HepG2 (cell line): ENCODE data around the gene GYS1. TPM values are rescaled to one million over a fixed set of nuclear protein-coding genes. Genes with fewer than 3 reads are reported as not detected.

Experiments
- AGO2 ChIP-seq: fragments of 200-400 bp; formaldehyde crosslinking; optimal IDR thresholded peaks from 2 replicates; pipeline ENCODE3; 2017; ENCODE audit warnings: mild to moderate bottlenecking, low read depth, low read length, moderate library complexity
- NR2F6 ChIP-seq, 2 experiments: IDR thresholded peaks; 2 replicates each; pipeline ENCODE4 v1.6.1; 2016; ENCODE audit warnings: antibody characterized with exemption in 1 of 2, mild to moderate bottlenecking in 1 of 2
- RCOR2 ChIP-seq: IDR thresholded peaks from 2 replicates; pipeline ENCODE4 v1.6.1; 2016; ENCODE audit warnings: missing biosample characterization, missing genetic modification reagents
- SKI ChIP-seq: fragments of 450-650 bp; IDR thresholded peaks from one replicate; pipeline ENCODE4 v1.6.1; 2018; ENCODE audit warnings: mild to moderate bottlenecking; ENCODE audit not compliant: partially characterized antibody
- SSRP1 ChIP-seq: IDR thresholded peaks from 2 replicates; pipeline ENCODE4 v1.6.1; 2016; ENCODE audit warnings: control low read depth
- TARDBP ChIP-seq: sonication (generic); formaldehyde crosslinking; IDR thresholded peaks from 2 replicates; pipeline ENCODE4 v1.8.0; 2022; ENCODE audit warnings: mild to moderate bottlenecking, missing genetic modification reagents
- ZMYM2 ChIP-seq: sonication (generic); formaldehyde crosslinking; IDR thresholded peaks from 2 replicates; pipeline ENCODE4 v1.8.0; 2022; ENCODE audit warnings: mild to moderate bottlenecking, missing genetic modification reagents
- ZMYM3 ChIP-seq: sonication (generic); formaldehyde crosslinking; IDR thresholded peaks from 2 replicates; pipeline ENCODE4 v1.5.1; 2020; ENCODE audit warnings: mild to moderate bottlenecking, missing genetic modification reagents
- ZNF362 ChIP-seq: sonication (generic); formaldehyde crosslinking; IDR thresholded peaks from 2 replicates; pipeline ENCODE4 v1.4.0; 2020; ENCODE audit warnings: missing genetic modification reagents, mild to moderate bottlenecking, borderline replicate concordance
- ZNF460 ChIP-seq: sonication (generic); formaldehyde crosslinking; IDR thresholded peaks from 2 replicates; pipeline ENCODE4 v1.5.1; 2020; ENCODE audit warnings: missing genetic modification reagents, mild to moderate bottlenecking, borderline replicate concordance
- ZNF543 ChIP-seq: sonication (generic); formaldehyde crosslinking; IDR thresholded peaks from 2 replicates; pipeline ENCODE4 v1.4.0; 2020; ENCODE audit warnings: mild to moderate bottlenecking, missing genetic modification reagents
- ZNF768 ChIP-seq: sonication (generic); formaldehyde crosslinking; IDR thresholded peaks from 2 replicates; pipeline ENCODE4 v1.4.0; 2020; ENCODE audit warnings: missing genetic modification reagents
- polyA plus RNA-seq, 8 experiments: library from polyadenylated mRNA; depleted of rRNA in 3 of 8; stranded (reverse) in 7 of 8; unstranded in 1 of 8; fragments of >200 nt; fragmentation: Illumina TruSeq in 4 of 8; extraction: Trizol in 4 of 8; gene quantifications; 2 replicates each; pipeline versions ENCODE4 v1.2.1 to v1.2.3, GENCODE V29; 2011 to 2016; ENCODE audit warnings: low read depth in 4 of 8, missing spikeins in 1 of 8, mixed read lengths in 1 of 8; ENCODE audit not compliant: insufficient read depth in 1 of 8
- total RNA-seq, 5 experiments: library from RNA; depleted of rRNA; stranded (reverse); fragments of >200 nt; fragmentation: Illumina TruSeq; extraction: Trizol; gene quantifications; 2 replicates each; pipeline ENCODE4 v1.2.3, GENCODE V29; 2016; ENCODE audit warnings: low read depth in 1 of 5
- TF ChIP-seq, protein P1 (sequence below): sonication (generic); formaldehyde crosslinking; IDR thresholded peaks from 2 replicates; pipeline ENCODE4 v1.4.0; 2020; ENCODE audit warnings: missing genetic modification reagents
- TF ChIP-seq, protein P2 (sequence below): sonication (generic); formaldehyde crosslinking; IDR thresholded peaks from 2 replicates; pipeline ENCODE4 v1.4.0; 2020; ENCODE audit warnings: missing genetic modification reagents
- TF ChIP-seq, protein P3 (sequence below): sonication (generic); formaldehyde crosslinking; IDR thresholded peaks from 2 replicates; pipeline ENCODE4 v1.4.0; 2020; ENCODE audit warnings: missing genetic modification reagents
- TF ChIP-seq, protein P4 (sequence below): IDR thresholded peaks from 2 replicates; pipeline ENCODE4 v1.6.1; 2018; ENCODE audit warnings: missing genetic modification reagents, mild to moderate bottlenecking, missing compliant biosample characterization

GYS1 gene
- total and polyA plus RNA-seq, 2 of the 13 experiments (the other 11 are each of a cell fraction or from before 2014, with no cell fraction given) = 18.4 to 42.1 TPM

- TF ChIP-seq ZMYM3 (CRISPR knock-in tag) (peak; percentile 69; the same call in 1 of the 2 replicates), ZNF543 (CRISPR knock-in tag) (peak; percentile 100), NR2F6 (IDR thresholded peaks at IDR 0.05) (peak; percentile 96), NR2F6 (CRISPR knock-in tag; IDR thresholded peaks at IDR 0.05) (peak; percentile 84; the same call in 1 of the 2 replicates), ZNF362 (CRISPR knock-in tag) (peak; percentile 85), ZMYM2 (peak; percentile 41; the same call in 1 of the 2 replicates), RCOR2 (CRISPR knock-in tag) (no peak), AGO2 (no peak), TARDBP (0 out of 2 replicates have a peak, but pooled peaks have one; percentile 22), ZNF460 (CRISPR knock-in tag) (peak; percentile 94), ZNF768 (CRISPR knock-in tag) (peak; percentile 49; the same call in 1 of the 2 replicates), SSRP1 (CRISPR knock-in tag) (peak; percentile 49; the same call in 1 of the 2 replicates), SKI (peak; percentile 19)
- TF ChIP-seq, protein P1, sequence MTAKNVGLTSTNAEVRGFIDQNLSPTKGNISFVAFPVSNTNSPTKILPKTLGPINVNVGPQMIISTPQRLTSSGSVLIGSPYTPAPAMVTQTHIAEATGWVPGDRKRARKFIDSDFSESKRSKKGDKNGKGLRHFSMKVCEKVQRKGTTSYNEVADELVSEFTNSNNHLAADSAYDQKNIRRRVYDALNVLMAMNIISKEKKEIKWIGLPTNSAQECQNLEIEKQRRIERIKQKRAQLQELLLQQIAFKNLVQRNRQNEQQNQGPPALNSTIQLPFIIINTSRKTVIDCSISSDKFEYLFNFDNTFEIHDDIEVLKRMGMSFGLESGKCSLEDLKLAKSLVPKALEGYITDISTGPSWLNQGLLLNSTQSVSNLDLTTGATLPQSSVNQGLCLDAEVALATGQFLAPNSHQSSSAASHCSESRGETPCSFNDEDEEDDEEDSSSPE (CRISPR knock-in tag) = peak; percentile 44; the same call in 1 of the 2 replicates
- TF ChIP-seq, protein P2, sequence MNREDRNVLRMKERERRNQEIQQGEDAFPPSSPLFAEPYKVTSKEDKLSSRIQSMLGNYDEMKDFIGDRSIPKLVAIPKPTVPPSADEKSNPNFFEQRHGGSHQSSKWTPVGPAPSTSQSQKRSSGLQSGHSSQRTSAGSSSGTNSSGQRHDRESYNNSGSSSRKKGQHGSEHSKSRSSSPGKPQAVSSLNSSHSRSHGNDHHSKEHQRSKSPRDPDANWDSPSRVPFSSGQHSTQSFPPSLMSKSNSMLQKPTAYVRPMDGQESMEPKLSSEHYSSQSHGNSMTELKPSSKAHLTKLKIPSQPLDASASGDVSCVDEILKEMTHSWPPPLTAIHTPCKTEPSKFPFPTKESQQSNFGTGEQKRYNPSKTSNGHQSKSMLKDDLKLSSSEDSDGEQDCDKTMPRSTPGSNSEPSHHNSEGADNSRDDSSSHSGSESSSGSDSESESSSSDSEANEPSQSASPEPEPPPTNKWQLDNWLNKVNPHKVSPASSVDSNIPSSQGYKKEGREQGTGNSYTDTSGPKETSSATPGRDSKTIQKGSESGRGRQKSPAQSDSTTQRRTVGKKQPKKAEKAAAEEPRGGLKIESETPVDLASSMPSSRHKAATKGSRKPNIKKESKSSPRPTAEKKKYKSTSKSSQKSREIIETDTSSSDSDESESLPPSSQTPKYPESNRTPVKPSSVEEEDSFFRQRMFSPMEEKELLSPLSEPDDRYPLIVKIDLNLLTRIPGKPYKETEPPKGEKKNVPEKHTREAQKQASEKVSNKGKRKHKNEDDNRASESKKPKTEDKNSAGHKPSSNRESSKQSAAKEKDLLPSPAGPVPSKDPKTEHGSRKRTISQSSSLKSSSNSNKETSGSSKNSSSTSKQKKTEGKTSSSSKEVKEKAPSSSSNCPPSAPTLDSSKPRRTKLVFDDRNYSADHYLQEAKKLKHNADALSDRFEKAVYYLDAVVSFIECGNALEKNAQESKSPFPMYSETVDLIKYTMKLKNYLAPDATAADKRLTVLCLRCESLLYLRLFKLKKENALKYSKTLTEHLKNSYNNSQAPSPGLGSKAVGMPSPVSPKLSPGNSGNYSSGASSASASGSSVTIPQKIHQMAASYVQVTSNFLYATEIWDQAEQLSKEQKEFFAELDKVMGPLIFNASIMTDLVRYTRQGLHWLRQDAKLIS (CRISPR knock-in tag) = peak; percentile 65; the same call in 1 of the 2 replicates
- TF ChIP-seq, protein P3, sequence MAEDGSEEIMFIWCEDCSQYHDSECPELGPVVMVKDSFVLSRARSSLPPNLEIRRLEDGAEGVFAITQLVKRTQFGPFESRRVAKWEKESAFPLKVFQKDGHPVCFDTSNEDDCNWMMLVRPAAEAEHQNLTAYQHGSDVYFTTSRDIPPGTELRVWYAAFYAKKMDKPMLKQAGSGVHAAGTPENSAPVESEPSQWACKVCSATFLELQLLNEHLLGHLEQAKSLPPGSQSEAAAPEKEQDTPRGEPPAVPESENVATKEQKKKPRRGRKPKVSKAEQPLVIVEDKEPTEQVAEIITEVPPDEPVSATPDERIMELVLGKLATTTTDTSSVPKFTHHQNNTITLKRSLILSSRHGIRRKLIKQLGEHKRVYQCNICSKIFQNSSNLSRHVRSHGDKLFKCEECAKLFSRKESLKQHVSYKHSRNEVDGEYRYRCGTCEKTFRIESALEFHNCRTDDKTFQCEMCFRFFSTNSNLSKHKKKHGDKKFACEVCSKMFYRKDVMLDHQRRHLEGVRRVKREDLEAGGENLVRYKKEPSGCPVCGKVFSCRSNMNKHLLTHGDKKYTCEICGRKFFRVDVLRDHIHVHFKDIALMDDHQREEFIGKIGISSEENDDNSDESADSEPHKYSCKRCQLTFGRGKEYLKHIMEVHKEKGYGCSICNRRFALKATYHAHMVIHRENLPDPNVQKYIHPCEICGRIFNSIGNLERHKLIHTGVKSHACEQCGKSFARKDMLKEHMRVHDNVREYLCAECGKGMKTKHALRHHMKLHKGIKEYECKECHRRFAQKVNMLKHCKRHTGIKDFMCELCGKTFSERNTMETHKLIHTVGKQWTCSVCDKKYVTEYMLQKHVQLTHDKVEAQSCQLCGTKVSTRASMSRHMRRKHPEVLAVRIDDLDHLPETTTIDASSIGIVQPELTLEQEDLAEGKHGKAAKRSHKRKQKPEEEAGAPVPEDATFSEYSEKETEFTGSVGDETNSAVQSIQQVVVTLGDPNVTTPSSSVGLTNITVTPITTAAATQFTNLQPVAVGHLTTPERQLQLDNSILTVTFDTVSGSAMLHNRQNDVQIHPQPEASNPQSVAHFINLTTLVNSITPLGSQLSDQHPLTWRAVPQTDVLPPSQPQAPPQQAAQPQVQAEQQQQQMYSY (CRISPR knock-in tag) = no peak
- TF ChIP-seq, protein P4, sequence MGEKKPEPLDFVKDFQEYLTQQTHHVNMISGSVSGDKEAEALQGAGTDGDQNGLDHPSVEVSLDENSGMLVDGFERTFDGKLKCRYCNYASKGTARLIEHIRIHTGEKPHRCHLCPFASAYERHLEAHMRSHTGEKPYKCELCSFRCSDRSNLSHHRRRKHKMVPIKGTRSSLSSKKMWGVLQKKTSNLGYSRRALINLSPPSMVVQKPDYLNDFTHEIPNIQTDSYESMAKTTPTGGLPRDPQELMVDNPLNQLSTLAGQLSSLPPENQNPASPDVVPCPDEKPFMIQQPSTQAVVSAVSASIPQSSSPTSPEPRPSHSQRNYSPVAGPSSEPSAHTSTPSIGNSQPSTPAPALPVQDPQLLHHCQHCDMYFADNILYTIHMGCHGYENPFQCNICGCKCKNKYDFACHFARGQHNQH (CRISPR knock-in tag) = 0 out of 2 replicates have a peak, but pooled peaks have one; percentile 8
Measured at GRCh38 chr19:48961051-48961649, 32.0 kb downstream of the GYS1 start (continued).
